ENCODE measurements around the gene TRPM8.

The TRPM8 gene

DNA sequence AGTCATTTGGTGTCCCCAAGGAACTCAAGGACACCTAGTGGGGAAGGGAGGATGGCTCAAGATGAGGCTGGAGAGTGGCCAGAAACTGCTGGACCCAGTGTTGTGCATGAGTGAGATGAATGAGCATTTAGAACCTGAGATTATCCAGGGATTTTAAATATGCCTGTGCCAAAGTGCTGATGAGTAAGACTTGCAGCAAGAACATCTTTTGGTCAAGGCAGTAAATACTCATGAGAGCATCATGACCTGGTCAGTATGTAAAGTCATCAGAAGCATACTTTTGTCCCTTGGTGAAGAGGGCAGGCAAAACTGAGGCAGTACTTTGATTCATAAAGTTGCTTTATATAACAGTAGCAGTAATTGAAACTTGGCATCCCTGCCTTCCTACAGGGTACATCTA, 130.2 kb downstream of the TRPM8 start:
- TF ChIP-seq FOXM1 (IDR thresholded peaks at IDR 0.05; ENCODE audit: borderline replicate concordance, low read depth) (no peak), NFIC (IDR thresholded peaks at IDR 0.05) (no peak), TCF12 (IDR thresholded peaks at IDR 0.05; ENCODE audit: low read depth) (no peak), CEBPB (IDR thresholded peaks at IDR 0.05) (no peak), ZBTB7A (IDR thresholded peaks at IDR 0.05; ENCODE audit: low read depth) (no peak)
- TF ChIP-seq, protein P1, sequence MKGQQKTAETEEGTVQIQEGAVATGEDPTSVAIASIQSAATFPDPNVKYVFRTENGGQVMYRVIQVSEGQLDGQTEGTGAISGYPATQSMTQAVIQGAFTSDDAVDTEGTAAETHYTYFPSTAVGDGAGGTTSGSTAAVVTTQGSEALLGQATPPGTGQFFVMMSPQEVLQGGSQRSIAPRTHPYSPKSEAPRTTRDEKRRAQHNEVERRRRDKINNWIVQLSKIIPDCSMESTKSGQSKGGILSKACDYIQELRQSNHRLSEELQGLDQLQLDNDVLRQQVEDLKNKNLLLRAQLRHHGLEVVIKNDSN (IDR thresholded peaks at IDR 0.05): no peak
- TF ChIP-seq, protein P2, sequence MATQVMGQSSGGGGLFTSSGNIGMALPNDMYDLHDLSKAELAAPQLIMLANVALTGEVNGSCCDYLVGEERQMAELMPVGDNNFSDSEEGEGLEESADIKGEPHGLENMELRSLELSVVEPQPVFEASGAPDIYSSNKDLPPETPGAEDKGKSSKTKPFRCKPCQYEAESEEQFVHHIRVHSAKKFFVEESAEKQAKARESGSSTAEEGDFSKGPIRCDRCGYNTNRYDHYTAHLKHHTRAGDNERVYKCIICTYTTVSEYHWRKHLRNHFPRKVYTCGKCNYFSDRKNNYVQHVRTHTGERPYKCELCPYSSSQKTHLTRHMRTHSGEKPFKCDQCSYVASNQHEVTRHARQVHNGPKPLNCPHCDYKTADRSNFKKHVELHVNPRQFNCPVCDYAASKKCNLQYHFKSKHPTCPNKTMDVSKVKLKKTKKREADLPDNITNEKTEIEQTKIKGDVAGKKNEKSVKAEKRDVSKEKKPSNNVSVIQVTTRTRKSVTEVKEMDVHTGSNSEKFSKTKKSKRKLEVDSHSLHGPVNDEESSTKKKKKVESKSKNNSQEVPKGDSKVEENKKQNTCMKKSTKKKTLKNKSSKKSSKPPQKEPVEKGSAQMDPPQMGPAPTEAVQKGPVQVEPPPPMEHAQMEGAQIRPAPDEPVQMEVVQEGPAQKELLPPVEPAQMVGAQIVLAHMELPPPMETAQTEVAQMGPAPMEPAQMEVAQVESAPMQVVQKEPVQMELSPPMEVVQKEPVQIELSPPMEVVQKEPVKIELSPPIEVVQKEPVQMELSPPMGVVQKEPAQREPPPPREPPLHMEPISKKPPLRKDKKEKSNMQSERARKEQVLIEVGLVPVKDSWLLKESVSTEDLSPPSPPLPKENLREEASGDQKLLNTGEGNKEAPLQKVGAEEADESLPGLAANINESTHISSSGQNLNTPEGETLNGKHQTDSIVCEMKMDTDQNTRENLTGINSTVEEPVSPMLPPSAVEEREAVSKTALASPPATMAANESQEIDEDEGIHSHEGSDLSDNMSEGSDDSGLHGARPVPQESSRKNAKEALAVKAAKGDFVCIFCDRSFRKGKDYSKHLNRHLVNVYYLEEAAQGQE (IDR thresholded peaks at IDR 0.05; ENCODE audit: low read depth): no peak

DNA sequence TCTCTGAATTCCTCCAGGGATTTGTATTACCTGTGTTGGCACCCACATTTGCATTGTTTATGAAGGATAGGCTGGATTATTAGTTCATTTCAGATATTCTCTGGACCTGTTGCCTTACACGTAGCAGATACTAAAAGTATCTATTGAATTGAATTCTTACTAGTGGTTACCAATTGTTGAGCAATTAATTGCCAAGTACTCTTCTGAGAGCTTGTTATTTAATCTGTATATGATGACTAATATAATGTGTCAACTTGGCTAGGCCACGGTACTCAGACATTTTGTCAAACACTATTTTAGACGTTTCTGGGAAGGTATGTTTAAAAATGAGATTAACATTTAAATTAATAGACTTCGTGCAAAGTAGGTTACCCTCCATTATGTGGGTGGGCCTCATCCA, 130.9 kb downstream of the TRPM8 start:
- no peak for TF ChIP-seq RAD21 (IDR thresholded peaks at IDR 0.05; ENCODE audit: low read depth)
- TF ChIP-seq TCF12 (IDR thresholded peaks at IDR 0.05; ENCODE audit: low read depth): no peak
- no peak for TF ChIP-seq EGR1 (IDR thresholded peaks at IDR 0.05)
- TF ChIP-seq FOXM1 (IDR thresholded peaks at IDR 0.05; ENCODE audit: borderline replicate concordance, low read depth): no peak
- no peak for TF ChIP-seq NFIC (IDR thresholded peaks at IDR 0.05)
- no peak for TF ChIP-seq EP300 (IDR thresholded peaks at IDR 0.05; ENCODE audit: borderline replicate concordance)
- TF ChIP-seq, protein P1 (IDR thresholded peaks at IDR 0.05): no peak
- TF ChIP-seq, protein P3, sequence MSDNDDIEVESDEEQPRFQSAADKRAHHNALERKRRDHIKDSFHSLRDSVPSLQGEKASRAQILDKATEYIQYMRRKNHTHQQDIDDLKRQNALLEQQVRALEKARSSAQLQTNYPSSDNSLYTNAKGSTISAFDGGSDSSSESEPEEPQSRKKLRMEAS (IDR thresholded peaks at IDR 0.05): no peak
- TF ChIP-seq ZBTB7A (IDR thresholded peaks at IDR 0.05; ENCODE audit: low read depth): no peak
- TF ChIP-seq YY1 (IDR thresholded peaks at IDR 0.05; ENCODE audit: low read depth): no peak
- no peak for TF ChIP-seq CREB1 (IDR thresholded peaks at IDR 0.05; ENCODE audit: low read depth)
- TF ChIP-seq, protein P2 (IDR thresholded peaks at IDR 0.05; ENCODE audit: low read depth): no peak
- no peak for TF ChIP-seq CEBPB (IDR thresholded peaks at IDR 0.05)
- no peak for TF ChIP-seq TAF1 (IDR thresholded peaks at IDR 0.05; ENCODE audit: low read depth)
- TF ChIP-seq TEAD4 (IDR thresholded peaks at IDR 0.05): no peak

DNA sequence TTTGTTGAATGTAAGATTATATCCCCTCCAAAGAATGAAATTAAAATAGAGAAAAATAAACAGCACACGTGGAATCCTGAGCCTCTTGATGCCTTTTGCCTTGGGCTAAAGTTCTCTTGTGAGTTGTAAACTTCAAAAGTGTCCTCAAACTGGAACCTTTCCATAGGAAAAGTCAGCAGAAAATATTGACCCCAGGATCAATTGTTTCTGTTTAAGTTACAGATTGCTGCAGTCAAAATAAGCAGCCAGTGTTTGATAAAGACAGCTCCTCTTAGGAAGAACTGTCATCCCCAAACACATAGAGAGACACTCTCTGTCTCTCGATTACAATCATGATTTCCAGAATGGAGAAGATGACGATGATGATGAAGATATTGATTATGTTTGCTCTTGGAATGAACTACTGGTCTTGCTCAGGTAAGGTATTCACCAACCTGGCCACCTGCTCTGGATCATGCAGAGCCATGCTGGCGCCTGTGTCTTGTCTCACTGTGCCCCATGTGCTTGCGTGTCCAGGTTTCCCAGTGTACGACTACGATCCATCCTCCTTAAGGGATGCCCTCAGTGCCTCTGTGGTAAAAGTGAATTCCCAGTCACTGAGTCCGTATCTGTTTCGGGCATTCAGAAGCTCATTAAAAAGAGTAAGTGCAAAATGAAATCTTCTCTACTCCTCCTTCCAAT, 133.4 kb downstream of the TRPM8 start, which contains the start of gene SPP2:
Gene SPP2, plus strand, starts transcription at position 248 of the 681 bp plus-strand sequence. Its CDS starts 85 bp downstream, at position 333.
- TF ChIP-seq YY1 (IDR thresholded peaks at IDR 0.05; ENCODE audit: low read depth) (no peak), TAF1 (IDR thresholded peaks at IDR 0.05; ENCODE audit: low read depth) (no peak), TEAD4 (IDR thresholded peaks at IDR 0.05) (no peak), RAD21 (IDR thresholded peaks at IDR 0.05; ENCODE audit: low read depth) (no peak), EP300 (IDR thresholded peaks at IDR 0.05; ENCODE audit: borderline replicate concordance) (no peak), EGR1 (IDR thresholded peaks at IDR 0.05) (no peak), CREB1 (IDR thresholded peaks at IDR 0.05; ENCODE audit: low read depth) (no peak), CEBPB (IDR thresholded peaks at IDR 0.05) (no peak)
- TF ChIP-seq, protein P3 (IDR thresholded peaks at IDR 0.05): no peak
- TF ChIP-seq, protein P2 (IDR thresholded peaks at IDR 0.05; ENCODE audit: low read depth): no peak
- TF ChIP-seq, protein P1 (IDR thresholded peaks at IDR 0.05): no peak
